ENCODE measurements around the gene ATP8B3. TPM values are rescaled to one million over a fixed set of nuclear protein-coding genes. Genes with fewer than 3 reads are reported as not detected.

Gene ATP8B3
- total and polyA plus RNA-seq, 2 of the 13 experiments (the other 11 are each of a cell fraction or from before 2014, with no cell fraction given): 2.6 to 5.9 TPM

DNA sequence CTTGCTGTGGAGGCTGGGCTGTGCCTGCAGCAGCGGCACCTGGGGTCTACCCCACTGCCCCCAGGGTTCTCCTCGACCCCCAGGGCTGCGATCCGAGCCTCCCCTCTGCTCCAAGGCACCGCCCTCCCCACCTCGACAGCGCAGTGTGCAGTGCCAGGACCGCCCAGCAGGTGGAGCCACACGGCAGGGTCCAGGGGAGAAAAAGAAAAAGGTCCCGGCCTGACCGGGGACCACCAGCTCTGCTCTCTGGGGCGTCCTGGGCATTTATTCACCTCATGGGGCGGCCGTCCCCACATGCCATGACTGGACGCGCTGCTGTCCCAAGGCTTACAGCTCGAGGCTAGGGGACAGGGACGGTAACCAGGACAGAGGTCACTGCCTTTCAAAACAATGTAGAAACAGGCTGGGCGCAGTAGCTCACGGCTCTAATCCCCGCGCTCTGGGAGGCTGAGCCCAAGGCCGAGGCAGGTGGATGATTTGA is 25.6 kb upstream of the ATP8B3 start (continued):
- TF ChIP-seq ZMAT3 (CRISPR knock-in tag; conservative IDR thresholded peaks at IDR 0.05) (no peak), ZFYVE20 (CRISPR knock-in tag; IDR thresholded peaks at IDR 0.05; ENCODE audit: borderline replicate concordance, low read depth) (no peak), MAF1 (CRISPR knock-in tag; IDR thresholded peaks at IDR 0.05; ENCODE audit: borderline replicate concordance) (no peak), MAZ (IDR thresholded peaks at IDR 0.05; ENCODE audit: borderline replicate concordance, low read depth, low read length) (peak; percentile 59; the same call in 1 of the 2 replicates), MAZ (CRISPR knock-in tag; IDR thresholded peaks at IDR 0.05; ENCODE audit: low read depth) (peak; percentile 75), NFKBIZ (CRISPR knock-in tag; IDR thresholded peaks at IDR 0.05) (no peak), PHF21A (CRISPR knock-in tag; IDR thresholded peaks at IDR 0.05) (peak; percentile 57; the same call in 1 of the 2 replicates), KIAA2018 (CRISPR knock-in tag; IDR thresholded peaks at IDR 0.05; ENCODE audit: borderline replicate concordance) (no peak), MTF1 (CRISPR knock-in tag; IDR thresholded peaks at IDR 0.05) (no peak), ZNF264 (CRISPR knock-in tag; IDR thresholded peaks at IDR 0.05) (no peak), SIN3A (IDR thresholded peaks at IDR 0.05; ENCODE audit: borderline replicate concordance, low read depth, low read length) (peak; percentile 34; the same call in 1 of the 2 replicates), ZSCAN25 (CRISPR knock-in tag; IDR thresholded peaks at IDR 0.05) (peak; percentile 50; the same call in 1 of the 2 replicates), JUND (CRISPR knock-in tag; IDR thresholded peaks at IDR 0.05) (no peak)
- TF ChIP-seq, protein P1, sequence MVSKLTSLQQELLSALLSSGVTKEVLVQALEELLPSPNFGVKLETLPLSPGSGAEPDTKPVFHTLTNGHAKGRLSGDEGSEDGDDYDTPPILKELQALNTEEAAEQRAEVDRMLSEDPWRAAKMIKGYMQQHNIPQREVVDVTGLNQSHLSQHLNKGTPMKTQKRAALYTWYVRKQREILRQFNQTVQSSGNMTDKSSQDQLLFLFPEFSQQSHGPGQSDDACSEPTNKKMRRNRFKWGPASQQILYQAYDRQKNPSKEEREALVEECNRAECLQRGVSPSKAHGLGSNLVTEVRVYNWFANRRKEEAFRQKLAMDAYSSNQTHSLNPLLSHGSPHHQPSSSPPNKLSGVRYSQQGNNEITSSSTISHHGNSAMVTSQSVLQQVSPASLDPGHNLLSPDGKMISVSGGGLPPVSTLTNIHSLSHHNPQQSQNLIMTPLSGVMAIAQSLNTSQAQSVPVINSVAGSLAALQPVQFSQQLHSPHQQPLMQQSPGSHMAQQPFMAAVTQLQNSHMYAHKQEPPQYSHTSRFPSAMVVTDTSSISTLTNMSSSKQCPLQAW (CRISPR knock-in tag; IDR thresholded peaks at IDR 0.05): peak; percentile 88
- TF ChIP-seq, protein P2, sequence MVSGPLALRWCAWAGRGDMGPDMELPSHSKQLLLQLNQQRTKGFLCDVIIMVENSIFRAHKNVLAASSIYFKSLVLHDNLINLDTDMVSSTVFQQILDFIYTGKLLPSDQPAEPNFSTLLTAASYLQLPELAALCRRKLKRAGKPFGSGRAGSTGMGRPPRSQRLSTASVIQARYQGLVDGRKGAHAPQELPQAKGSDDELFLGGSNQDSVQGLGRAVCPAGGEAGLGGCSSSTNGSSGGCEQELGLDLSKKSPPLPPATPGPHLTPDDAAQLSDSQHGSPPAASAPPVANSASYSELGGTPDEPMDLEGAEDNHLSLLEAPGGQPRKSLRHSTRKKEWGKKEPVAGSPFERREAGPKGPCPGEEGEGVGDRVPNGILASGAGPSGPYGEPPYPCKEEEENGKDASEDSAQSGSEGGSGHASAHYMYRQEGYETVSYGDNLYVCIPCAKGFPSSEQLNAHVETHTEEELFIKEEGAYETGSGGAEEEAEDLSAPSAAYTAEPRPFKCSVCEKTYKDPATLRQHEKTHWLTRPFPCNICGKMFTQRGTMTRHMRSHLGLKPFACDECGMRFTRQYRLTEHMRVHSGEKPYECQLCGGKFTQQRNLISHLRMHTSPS (CRISPR knock-in tag; IDR thresholded peaks at IDR 0.05; ENCODE audit: low read depth): no peak; the same call in 1 of the 2 replicates
- TF ChIP-seq, protein P3, sequence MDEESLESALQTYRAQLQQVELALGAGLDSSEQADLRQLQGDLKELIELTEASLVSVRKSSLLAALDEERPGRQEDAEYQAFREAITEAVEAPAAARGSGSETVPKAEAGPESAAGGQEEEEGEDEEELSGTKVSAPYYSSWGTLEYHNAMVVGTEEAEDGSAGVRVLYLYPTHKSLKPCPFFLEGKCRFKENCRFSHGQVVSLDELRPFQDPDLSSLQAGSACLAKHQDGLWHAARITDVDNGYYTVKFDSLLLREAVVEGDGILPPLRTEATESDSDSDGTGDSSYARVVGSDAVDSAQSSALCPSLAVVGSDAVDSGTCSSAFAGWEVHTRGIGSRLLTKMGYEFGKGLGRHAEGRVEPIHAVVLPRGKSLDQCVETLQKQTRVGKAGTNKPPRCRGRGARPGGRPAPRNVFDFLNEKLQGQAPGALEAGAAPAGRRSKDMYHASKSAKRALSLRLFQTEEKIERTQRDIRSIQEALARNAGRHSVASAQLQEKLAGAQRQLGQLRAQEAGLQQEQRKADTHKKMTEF (CRISPR knock-in tag; IDR thresholded peaks at IDR 0.05): peak; percentile 35; the same call in 1 of the 2 replicates
